OCI-LY1 (cell line): Measurements from ENCODE around the gene NIPA2.
"Not testable (repeated sequence)": the region's sequence is repeated elsewhere in the genome, so short reads cannot be mapped to it uniquely, and the experiment has no call there.

Experiments
- H2AFZ ChIP-seq: fragments of 200-600 bp; sonication (generic), shearing (Covaris generic); 2 replicates; pipeline ENCODE4 v1.6.0; 2014; ENCODE audit warnings: antibody characterized with exemption, mild to moderate bottlenecking, low read length
- H3F3A ChIP-seq: fragments of 200-600 bp; sonication (generic), shearing (Covaris generic); 2 replicates; pipeline ENCODE4 v1.6.0; 2014; ENCODE audit warnings: mild to moderate bottlenecking, antibody characterized with exemption, low read length, moderate library complexity; ENCODE audit not compliant: insufficient read depth
- H3K27ac ChIP-seq: fragments of 200-600 bp; sonication (generic); 2 replicates; pipeline ENCODE4 v1.5.1; 2014; ENCODE audit warnings: low read length, mixed run types, mild to moderate bottlenecking, low read depth; ENCODE audit not compliant: poor library complexity, severe bottlenecking
- H3K27me3 ChIP-seq: fragments of 200-600 bp; sonication (generic); 2 replicates; pipeline ENCODE4 v1.6.0; 2014; ENCODE audit warnings: antibody characterized with exemption, mild to moderate bottlenecking, low read length, moderate library complexity; ENCODE audit not compliant: insufficient read depth
- H3K36me3 ChIP-seq: fragments of 200-600 bp; sonication (generic); 2 replicates; pipeline ENCODE4 v1.6.1; 2014; ENCODE audit warnings: mild to moderate bottlenecking, antibody characterized with exemption, low read length, moderate library complexity, mixed read lengths; ENCODE audit not compliant: insufficient read depth
- H3K4me1 ChIP-seq: fragments of 200-600 bp; sonication (generic); 2 replicates; pipeline ENCODE4 v1.5.1; 2014; ENCODE audit warnings: mild to moderate bottlenecking, low read length, moderate library complexity; ENCODE audit not compliant: insufficient read depth, severe bottlenecking
- H3K4me2 ChIP-seq: fragments of 200-600 bp; sonication (generic), shearing (Covaris generic); 2 replicates; pipeline ENCODE4 v1.6.1; 2014; ENCODE audit warnings: low read length
- H3K4me3 ChIP-seq: fragments of 200-600 bp; sonication (generic); 2 replicates; pipeline ENCODE4 v1.5.1; 2014; ENCODE audit warnings: low read length, low read depth, mild to moderate bottlenecking, mixed read lengths; ENCODE audit not compliant: poor library complexity, severe bottlenecking
- H3K79me2 ChIP-seq: fragments of 200-600 bp; shearing (Covaris generic); 2 replicates; pipeline ENCODE4 v1.6.1; 2016; ENCODE audit warnings: mixed run types, low read length, mixed read lengths; ENCODE audit not compliant: insufficient read depth
- H3K9ac ChIP-seq: fragments of 200-600 bp; sonication (generic), shearing (Covaris generic); 2 replicates; pipeline ENCODE4 v1.6.1; 2014; ENCODE audit warnings: mild to moderate bottlenecking, low read length, mixed read lengths
- H3K9me2 ChIP-seq: fragments of 200-600 bp; sonication (generic), shearing (Covaris generic); 2 replicates; pipeline ENCODE4 v1.6.1; 2014; ENCODE audit warnings: low read depth, mild to moderate bottlenecking, low read length, mixed read lengths
- H3K9me3 ChIP-seq: fragments of 200-600 bp; shearing (Covaris generic); 2 replicates; pipeline ENCODE4 v1.6.1; 2014; ENCODE audit warnings: low read length, mixed read lengths
- H4K20me1 ChIP-seq: fragments of 200-600 bp; sonication (generic), shearing (Covaris generic); 2 replicates; pipeline ENCODE4 v1.6.0; 2016; ENCODE audit warnings: mild to moderate bottlenecking, low read length; ENCODE audit not compliant: insufficient read depth
- EZH2 ChIP-seq: fragments of 200-600 bp; sonication (generic), shearing (Covaris generic); IDR thresholded peaks from 2 replicates; pipeline ENCODE4 v1.8.0; 2017; ENCODE audit warnings: borderline replicate concordance, mixed run types, mild to moderate bottlenecking, antibody characterized with exemption, low read length, moderate library complexity, mixed read lengths
- TF ChIP-seq, protein P1 (sequence below): fragments of 200-600 bp; sonication (generic), shearing (Covaris generic); IDR thresholded peaks from 2 replicates; pipeline ENCODE4 v1.5.1; 2017; ENCODE audit warnings: mild to moderate bottlenecking, antibody characterized with exemption, low read length, moderate library complexity, mixed read lengths

The NIPA2 gene

GRCh38 chr15:22806156-22806555 is 32.3 kb upstream of the NIPA2 start:
- Histone ChIP-seq H3K79me2 (peaks cover 68% of the 10 kb centered on the region), H3K4me1 (peaks cover 30% of the 10 kb centered on the region), H3K9me2 (no peaks in the 10 kb centered on the region), H3F3A (no peaks in the 10 kb centered on the region), H3K9me3 (no peaks in the 10 kb centered on the region), H3K36me3 (peaks cover 16% of the 10 kb centered on the region), H3K9ac (no peak overlapping the region), H2AFZ (no peak overlapping the region), H3K4me2 (no peak overlapping the region), H3K27me3 (no peaks in the 10 kb centered on the region), H3K4me3 (no peak overlapping the region), H3K27ac (no peak overlapping the region), H4K20me1 (no peaks in the 10 kb centered on the region; the same call in 1 of the 2 replicates)
- TF ChIP-seq, protein P1, sequence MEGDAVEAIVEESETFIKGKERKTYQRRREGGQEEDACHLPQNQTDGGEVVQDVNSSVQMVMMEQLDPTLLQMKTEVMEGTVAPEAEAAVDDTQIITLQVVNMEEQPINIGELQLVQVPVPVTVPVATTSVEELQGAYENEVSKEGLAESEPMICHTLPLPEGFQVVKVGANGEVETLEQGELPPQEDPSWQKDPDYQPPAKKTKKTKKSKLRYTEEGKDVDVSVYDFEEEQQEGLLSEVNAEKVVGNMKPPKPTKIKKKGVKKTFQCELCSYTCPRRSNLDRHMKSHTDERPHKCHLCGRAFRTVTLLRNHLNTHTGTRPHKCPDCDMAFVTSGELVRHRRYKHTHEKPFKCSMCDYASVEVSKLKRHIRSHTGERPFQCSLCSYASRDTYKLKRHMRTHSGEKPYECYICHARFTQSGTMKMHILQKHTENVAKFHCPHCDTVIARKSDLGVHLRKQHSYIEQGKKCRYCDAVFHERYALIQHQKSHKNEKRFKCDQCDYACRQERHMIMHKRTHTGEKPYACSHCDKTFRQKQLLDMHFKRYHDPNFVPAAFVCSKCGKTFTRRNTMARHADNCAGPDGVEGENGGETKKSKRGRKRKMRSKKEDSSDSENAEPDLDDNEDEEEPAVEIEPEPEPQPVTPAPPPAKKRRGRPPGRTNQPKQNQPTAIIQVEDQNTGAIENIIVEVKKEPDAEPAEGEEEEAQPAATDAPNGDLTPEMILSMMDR: no peak
- TF ChIP-seq EZH2: no peak

GRCh38 chr15:22806664-22807063 is 31.8 kb upstream of the NIPA2 start:
- Histone ChIP-seq H3K79me2 (peaks cover 65% of the 10 kb centered on the region), H3K4me1 (peaks cover 25% of the 10 kb centered on the region), H3K9me3 (no peaks in the 10 kb centered on the region), H4K20me1 (no peaks in the 10 kb centered on the region; the same call in 1 of the 2 replicates), H3K9me2 (no peaks in the 10 kb centered on the region), H3K27me3 (no peaks in the 10 kb centered on the region), H3K9ac (no peak overlapping the region), H2AFZ (no peak overlapping the region), H3K4me2 (no peak overlapping the region), H3K27ac (no peak overlapping the region), H3K36me3 (peaks cover 17% of the 10 kb centered on the region), H3K4me3 (no peak overlapping the region), H3F3A (no peaks in the 10 kb centered on the region)
- TF ChIP-seq EZH2: no peak
- TF ChIP-seq, protein P1: no peak

- H3K4me2 ChIP-seq, H3K9me3 ChIP-seq, H4K20me1 ChIP-seq, H3K9ac ChIP-seq, H2AFZ ChIP-seq, H3F3A ChIP-seq, H3K27ac ChIP-seq, H3K27me3 ChIP-seq, H3K4me3 ChIP-seq, H3K9me2 ChIP-seq: not testable (repeated sequence)
- peaks cover 13% of the 10 kb centered on the region for H3K4me1 ChIP-seq
- peaks cover 29% of the 10 kb centered on the region for H3K36me3 ChIP-seq
- H3K79me2 ChIP-seq: peaks cover 54% of the 10 kb centered on the region
These were observed 30.6 kb upstream of the NIPA2 start for GRCh38 chr15:22807831-22808230.

DNA sequence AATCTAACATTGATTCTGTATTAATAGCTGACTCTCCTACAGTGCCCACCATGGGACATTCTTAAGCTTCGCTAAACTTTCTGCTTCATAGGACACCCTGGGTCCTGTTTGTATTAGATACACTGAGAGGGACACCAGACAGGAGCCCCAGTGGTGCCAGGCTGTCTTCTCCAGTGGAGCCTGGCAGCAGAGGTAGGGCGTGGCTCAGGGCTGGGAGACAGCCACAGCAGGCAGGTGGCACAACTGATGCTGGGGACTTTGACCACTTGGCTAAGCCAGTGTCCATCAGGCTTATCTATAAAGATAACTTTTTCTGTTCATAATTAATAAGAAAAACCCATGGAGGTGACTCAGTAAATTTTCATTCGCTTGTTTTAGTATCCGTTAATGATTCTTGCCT is 30.2 kb upstream of the NIPA2 start:
- no peaks in the 10 kb centered on the region for H3K9me2 ChIP-seq
- no peaks in the 10 kb centered on the region; the same call in 1 of the 2 replicates for H4K20me1 ChIP-seq
- H3K4me1 ChIP-seq: peaks cover 10% of the 10 kb centered on the region
- no peaks in the 10 kb centered on the region for H3K9me3 ChIP-seq
- no peak overlapping the region for H3K4me2 ChIP-seq
- H3K36me3 ChIP-seq: peaks cover 30% of the 10 kb centered on the region
- H3K9ac ChIP-seq: no peak overlapping the region
- H3K4me3 ChIP-seq: no peak overlapping the region
- no peak overlapping the region for H2AFZ ChIP-seq
- no peaks in the 10 kb centered on the region for H3K27me3 ChIP-seq
- no peak overlapping the region for H3K27ac ChIP-seq
- no peaks in the 10 kb centered on the region for H3F3A ChIP-seq
- TF ChIP-seq, protein P1: no peak
- TF ChIP-seq EZH2: no peak
- peaks cover 50% of the 10 kb centered on the region for H3K79me2 ChIP-seq
